HG02678 (cell line): Measurements from ENCODE around the gene CDK14.
"Not testable (repeated sequence)": the region's sequence is repeated elsewhere in the genome, so short reads cannot be mapped to it uniquely, and the experiment has no call there.

Experiments used
- ATAC-seq: cut with Tn5 transposase; IDR thresholded peaks from one replicate; pipeline ENCODE4 v1.9.1; 2021; ENCODE audit warnings: mild to moderate bottlenecking, moderate library complexity; ENCODE audit not compliant: unreplicated experiment

CDK14 gene

GRCh38 chr7:90749774-90750173, 153.7 kb downstream of the CDK14 start:
- ATAC-seq = peak; percentile 69

- ATAC-seq = no peak
These were observed 155.5 kb downstream of the CDK14 start for GRCh38 chr7:90751595-90751994.

- no peak for ATAC-seq
These were observed 155.9 kb downstream of the CDK14 start for GRCh38 chr7:90752051-90752450.

GRCh38 chr7:90755041-90755440, 158.9 kb downstream of the CDK14 start:
- no peak for ATAC-seq

- ATAC-seq = no peak
These were observed 160.2 kb downstream of the CDK14 start for GRCh38 chr7:90756366-90756765.

- peak; percentile 70 for ATAC-seq
These were observed 161.4 kb downstream of the CDK14 start for GRCh38 chr7:90757565-90757950.

GRCh38 chr7:90758933-90759562, 162.9 kb downstream of the CDK14 start:
- ATAC-seq = no peak

GRCh38 chr7:90759710-90760109, 163.6 kb downstream of the CDK14 start:
- ATAC-seq = no peak

- no peak for ATAC-seq
These were observed 164.8 kb downstream of the CDK14 start for GRCh38 chr7:90760892-90761291.

- no peak for ATAC-seq
These were observed 165.5 kb downstream of the CDK14 start for GRCh38 chr7:90761584-90761983.

- no peak for ATAC-seq
These were observed 167.0 kb downstream of the CDK14 start for GRCh38 chr7:90763108-90763507.

GRCh38 chr7:90764848-90765570, 168.9 kb downstream of the CDK14 start:
- peak; percentile 50 for ATAC-seq

- ATAC-seq = no peak
These were observed 170.9 kb downstream of the CDK14 start for GRCh38 chr7:90766814-90767564.

- no peak for ATAC-seq
These were observed 172.2 kb downstream of the CDK14 start for GRCh38 chr7:90768301-90768700.

GRCh38 chr7:90769036-90769435, 172.9 kb downstream of the CDK14 start:
- no peak for ATAC-seq

GRCh38 chr7:90769566-90769965, 173.4 kb downstream of the CDK14 start:
- not testable (repeated sequence) for ATAC-seq

GRCh38 chr7:90771281-90771680, 175.2 kb downstream of the CDK14 start:
- ATAC-seq = no peak

GRCh38 chr7:90772410-90772809, 176.3 kb downstream of the CDK14 start:
- ATAC-seq = no peak

GRCh38 chr7:90773269-90773668, 177.1 kb downstream of the CDK14 start:
- no peak for ATAC-seq

- ATAC-seq = no peak
These were observed 178.6 kb downstream of the CDK14 start for GRCh38 chr7:90774706-90775105.

GRCh38 chr7:90775383-90775965, 179.4 kb downstream of the CDK14 start:
- no peak for ATAC-seq

GRCh38 chr7:90777041-90777440, 180.9 kb downstream of the CDK14 start:
- peak; percentile 93 for ATAC-seq
